ENCODE measurements around the gene SLC36A1. TPM values are rescaled to one million over a fixed set of nuclear protein-coding genes. Genes with fewer than 3 reads are reported as not detected.

SLC36A1 gene
- total RNA-seq, 1 donor from 2014 or later, result 19.9 TPM

- H3K27ac ChIP-seq, result no peak overlapping the region
- intact Hi-C loops (cut with DNase I), result no loop called here
- TF ChIP-seq, protein P1, sequence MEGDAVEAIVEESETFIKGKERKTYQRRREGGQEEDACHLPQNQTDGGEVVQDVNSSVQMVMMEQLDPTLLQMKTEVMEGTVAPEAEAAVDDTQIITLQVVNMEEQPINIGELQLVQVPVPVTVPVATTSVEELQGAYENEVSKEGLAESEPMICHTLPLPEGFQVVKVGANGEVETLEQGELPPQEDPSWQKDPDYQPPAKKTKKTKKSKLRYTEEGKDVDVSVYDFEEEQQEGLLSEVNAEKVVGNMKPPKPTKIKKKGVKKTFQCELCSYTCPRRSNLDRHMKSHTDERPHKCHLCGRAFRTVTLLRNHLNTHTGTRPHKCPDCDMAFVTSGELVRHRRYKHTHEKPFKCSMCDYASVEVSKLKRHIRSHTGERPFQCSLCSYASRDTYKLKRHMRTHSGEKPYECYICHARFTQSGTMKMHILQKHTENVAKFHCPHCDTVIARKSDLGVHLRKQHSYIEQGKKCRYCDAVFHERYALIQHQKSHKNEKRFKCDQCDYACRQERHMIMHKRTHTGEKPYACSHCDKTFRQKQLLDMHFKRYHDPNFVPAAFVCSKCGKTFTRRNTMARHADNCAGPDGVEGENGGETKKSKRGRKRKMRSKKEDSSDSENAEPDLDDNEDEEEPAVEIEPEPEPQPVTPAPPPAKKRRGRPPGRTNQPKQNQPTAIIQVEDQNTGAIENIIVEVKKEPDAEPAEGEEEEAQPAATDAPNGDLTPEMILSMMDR (IDR thresholded peaks at IDR 0.05), result no peak
These were observed 16.7 kb upstream of the SLC36A1 start for GRCh38 chr5:151430731-151431130.

DNA sequence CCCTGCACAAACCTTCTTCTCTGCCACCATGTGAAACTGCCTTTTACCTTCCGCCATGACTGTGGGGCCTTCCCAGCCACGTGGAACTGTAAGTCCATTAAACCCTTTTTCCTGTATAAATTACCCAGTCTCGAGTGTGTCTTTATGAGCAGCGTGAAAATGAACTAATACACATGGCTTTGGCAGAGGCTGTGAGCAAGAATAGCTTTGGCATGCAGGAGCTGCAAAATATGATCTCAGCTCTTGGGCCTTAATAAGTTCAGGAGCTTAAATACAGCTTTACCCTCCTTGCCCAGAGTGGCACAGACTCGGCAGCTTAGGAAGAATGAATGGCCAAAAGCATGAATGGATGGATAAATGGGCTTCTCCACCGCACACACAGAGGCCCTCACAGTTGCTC lies 15.7 kb upstream of the SLC36A1 start:
- Histone ChIP-seq H3K9me3 (no peaks in the 10 kb centered on the region), H3K4me1 (no peaks in the 10 kb centered on the region), H3K4me3 (no peak overlapping the region), H3K27me3 (no peaks in the 10 kb centered on the region), H3K27ac (no peak overlapping the region), H3K36me3 (no peaks in the 10 kb centered on the region)
- DNase-seq (ENCODE audit: low spot score in 2 of 2), result no peak
- intact Hi-C loops (cut with DNase I), result no loop called here
- TF ChIP-seq, protein P1 (IDR thresholded peaks at IDR 0.05), result no peak

More at GRCh38 chr5:151430731-151431130, 16.7 kb upstream of the SLC36A1 start:
- DNase-seq (ENCODE audit: low spot score in 2 of 2), result no peak
- H3K4me3 ChIP-seq, result no peak overlapping the region
- no peaks in the 10 kb centered on the region for H3K4me1 ChIP-seq
- no peaks in the 10 kb centered on the region for H3K9me3 ChIP-seq
- H3K36me3 ChIP-seq, result no peaks in the 10 kb centered on the region
- H3K27me3 ChIP-seq, result no peaks in the 10 kb centered on the region

- TF ChIP-seq, protein P1 (IDR thresholded peaks at IDR 0.05), result no peak
- Histone ChIP-seq H3K36me3 (no peaks in the 10 kb centered on the region), H3K4me1 (no peaks in the 10 kb centered on the region), H3K27me3 (no peaks in the 10 kb centered on the region), H3K27ac (no peak overlapping the region), H3K9me3 (no peaks in the 10 kb centered on the region), H3K4me3 (no peak overlapping the region)
- intact Hi-C loops (cut with DNase I), result no loop called here
- DNase-seq (ENCODE audit: low spot score in 2 of 2), result no peak
These were observed 15.2 kb upstream of the SLC36A1 start for GRCh38 chr5:151432210-151432609.

DNA sequence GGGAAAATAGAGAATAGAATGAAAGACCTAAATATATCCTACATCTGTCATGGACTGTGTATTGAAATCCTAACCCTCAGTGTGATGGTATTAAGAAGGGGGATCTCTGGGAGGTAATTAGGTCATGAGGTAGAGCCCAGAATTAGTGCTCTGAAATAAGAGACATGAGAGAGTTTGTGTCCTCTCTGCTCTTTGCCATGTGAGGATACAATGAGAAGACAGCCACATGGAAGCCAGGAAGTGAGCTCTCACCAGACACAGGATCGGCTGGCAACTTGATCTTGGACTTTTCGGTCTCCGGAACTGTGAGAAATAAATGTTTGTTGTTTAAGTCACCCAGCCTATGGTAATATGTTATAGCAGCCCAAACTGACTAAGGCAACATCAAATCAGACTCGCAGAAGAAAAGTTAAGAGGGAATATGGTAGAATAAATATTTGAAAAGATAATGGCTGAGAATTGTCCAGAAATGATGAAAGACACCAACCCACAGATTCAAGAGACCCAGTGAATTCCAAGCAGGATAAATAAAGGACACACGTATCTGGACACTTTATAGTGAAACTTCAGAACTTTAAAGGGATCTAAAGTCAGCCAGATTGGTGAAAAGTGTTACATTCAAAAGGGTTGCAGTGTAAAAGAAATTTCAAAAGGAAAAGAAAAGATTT lies 12.7 kb upstream of the SLC36A1 start:
- TF ChIP-seq, protein P1 (IDR thresholded peaks at IDR 0.05), result no peak
- Histone ChIP-seq H3K4me1 (no peaks in the 10 kb centered on the region), H3K4me3 (no peak overlapping the region), H3K36me3 (no peaks in the 10 kb centered on the region), H3K27me3 (no peaks in the 10 kb centered on the region), H3K9me3 (no peaks in the 10 kb centered on the region), H3K27ac (no peak overlapping the region)
- no peak for DNase-seq (ENCODE audit: low spot score in 2 of 2)
- intact Hi-C loops (cut with DNase I), result no loop called here

DNA sequence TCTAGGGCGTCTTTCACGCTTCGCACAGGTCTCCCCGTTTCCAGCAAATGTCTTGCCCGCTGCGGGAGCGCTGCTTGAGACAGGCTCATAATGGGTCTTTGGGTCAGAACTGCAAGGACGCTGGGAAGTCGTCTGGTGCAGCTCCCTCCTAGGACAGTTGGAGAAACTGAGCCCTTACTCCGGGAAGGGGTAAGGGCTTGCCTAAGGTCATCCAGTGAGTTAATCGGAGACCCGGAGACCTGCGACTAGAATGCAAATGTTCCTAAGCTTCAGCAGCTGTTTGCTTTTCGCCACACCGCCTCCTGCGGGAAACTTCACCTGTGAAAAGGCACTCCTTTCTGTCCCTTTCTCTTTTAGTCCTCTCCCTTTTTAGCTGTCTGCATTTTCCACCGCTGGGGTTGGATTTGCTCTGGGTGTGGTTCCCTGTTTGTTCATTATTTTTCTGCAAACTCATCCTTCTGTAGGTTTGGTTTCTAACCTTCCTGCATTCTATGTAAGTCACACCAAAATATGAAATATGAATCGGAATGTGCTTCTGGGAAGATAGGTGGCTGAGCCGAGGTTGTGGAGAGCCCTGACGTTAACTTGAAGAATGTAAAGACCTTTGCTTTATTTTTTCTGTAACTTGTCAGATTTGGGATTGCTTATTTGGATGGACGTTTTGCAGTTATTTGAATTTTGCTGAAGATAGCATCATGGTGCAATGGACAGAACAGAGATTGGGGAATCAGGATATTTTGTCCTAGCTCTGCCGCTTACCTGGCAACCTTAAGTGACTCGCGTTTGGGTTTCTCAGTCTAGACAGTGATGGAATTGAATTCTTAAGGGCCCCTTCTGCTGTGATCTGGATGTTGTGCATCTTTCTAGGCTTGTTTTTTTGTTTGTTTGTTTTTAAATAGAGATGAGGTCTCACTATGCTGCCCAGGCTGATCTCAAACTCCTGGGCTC lies 909 bp downstream of the SLC36A1 start:
- no peaks in the 10 kb centered on the region for H3K27me3 ChIP-seq
- H3K9me3 ChIP-seq, result no peaks in the 10 kb centered on the region
- TF ChIP-seq, protein P1 (IDR thresholded peaks at IDR 0.05), result no peak
- peak overlapping the region in 1 of 2 donors; percentile 47 for H3K27ac ChIP-seq
- H3K36me3 ChIP-seq, result no peaks in the 10 kb centered on the region
- intact Hi-C loops (cut with DNase I), result loop anchor here (10.0 kb wide), 1 partner anchor 194 kb away; the partner anchor contains the start of gene GM2A
- no peak for DNase-seq (ENCODE audit: low spot score in 2 of 2)
- H3K4me3 ChIP-seq, result peak overlapping the region; percentile 63 to 83
- H3K4me1 ChIP-seq, result no peaks in the 10 kb centered on the region
